GM21367 (cell line): ENCODE data around the gene ATXN10.
"Not testable (repeated sequence)": the region's sequence is repeated elsewhere in the genome, so short reads cannot be mapped to it uniquely, and the experiment has no call there.

Experiments used
- ATAC-seq: cut with Tn5 transposase; IDR thresholded peaks from one replicate; pipeline ENCODE4 v1.9.1; 2021; ENCODE audit not compliant: unreplicated experiment

The ATXN10 gene

GRCh38 chr22:45671783-45672563, at the start of gene ATXN10:
Gene ATXN10 (plus strand): TSS chr22:45671834. CDS start chr22:45672064, 230 bp downstream.
- ATAC-seq: no peak

- ATAC-seq: no peak
These were observed 49.6 kb upstream of the ATXN10 start for GRCh38 chr22:45621836-45622600.

GRCh38 chr22:45623464-45624145, 48.0 kb upstream of the ATXN10 start:
- ATAC-seq: not testable (repeated sequence)

- no peak for ATAC-seq
These were observed 45.4 kb upstream of the ATXN10 start for GRCh38 chr22:45626198-45626651.

DNA sequence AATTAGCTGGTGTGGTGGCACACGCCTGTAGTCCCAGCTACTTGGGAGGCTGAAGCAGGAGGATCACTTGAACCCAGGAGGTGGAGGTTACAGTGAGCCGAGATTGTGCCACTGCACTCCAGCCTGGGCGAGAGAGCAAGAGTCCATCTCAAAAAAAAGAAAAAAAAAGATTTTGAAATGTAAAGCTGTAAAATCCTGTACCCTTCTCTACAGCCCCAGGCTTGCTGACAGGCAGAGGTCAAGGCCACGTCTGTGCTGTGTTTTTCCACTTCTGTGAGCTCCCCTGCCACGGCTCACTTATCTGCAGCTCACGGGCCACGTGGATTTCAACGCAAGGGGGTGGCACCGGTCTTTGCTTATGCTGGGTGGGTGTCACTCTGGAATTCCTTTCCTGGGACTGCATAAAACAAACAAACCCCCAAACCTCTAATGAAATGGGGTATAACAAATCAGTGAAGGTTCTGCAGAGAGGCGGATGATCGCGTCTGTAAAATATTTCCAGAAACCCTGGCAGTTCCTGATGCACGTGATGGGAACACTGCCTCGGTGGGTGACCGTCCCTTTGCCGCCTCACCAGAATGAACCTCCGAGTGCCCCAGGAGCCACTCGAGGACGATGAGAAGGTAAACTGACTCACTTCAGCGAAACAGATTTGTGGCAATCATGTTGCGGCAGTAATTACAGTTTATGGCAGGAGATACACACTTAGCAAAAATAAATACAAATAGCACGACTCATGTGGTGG, 44.0 kb upstream of the ATXN10 start:
- no peak for ATAC-seq

GRCh38 chr22:45628515-45628914, 43.1 kb upstream of the ATXN10 start:
- ATAC-seq: no peak

DNA sequence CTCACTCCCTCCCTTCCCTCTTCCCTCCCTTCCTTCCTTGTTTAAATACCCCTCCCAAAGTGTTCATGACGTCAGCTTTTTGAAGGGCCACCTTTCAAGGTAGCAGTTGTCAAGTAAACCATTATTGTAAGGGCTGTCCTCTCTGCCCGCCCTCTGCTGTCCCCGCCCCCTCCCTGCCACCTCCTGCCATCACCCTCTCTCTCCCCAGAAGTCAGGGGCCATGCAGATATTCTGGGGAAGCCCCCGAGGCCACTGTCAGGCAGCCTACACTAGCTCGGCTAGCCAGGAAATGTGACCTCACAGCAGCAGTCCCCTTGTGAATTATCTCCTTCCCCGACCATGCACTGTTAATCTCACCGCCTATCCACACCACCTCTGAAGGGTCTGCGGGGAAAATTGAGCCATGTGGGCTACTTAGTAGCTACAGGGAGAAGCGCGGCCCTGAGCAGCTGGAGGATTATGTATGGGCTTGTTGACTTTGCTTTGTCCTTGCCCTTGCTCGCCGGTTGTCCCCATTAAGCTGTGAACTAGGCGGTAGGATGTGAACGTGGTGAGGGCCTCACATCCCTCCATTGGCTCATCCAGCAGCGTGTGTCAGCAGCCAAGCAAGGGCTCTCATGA, 42.1 kb upstream of the ATXN10 start:
- no peak for ATAC-seq

DNA sequence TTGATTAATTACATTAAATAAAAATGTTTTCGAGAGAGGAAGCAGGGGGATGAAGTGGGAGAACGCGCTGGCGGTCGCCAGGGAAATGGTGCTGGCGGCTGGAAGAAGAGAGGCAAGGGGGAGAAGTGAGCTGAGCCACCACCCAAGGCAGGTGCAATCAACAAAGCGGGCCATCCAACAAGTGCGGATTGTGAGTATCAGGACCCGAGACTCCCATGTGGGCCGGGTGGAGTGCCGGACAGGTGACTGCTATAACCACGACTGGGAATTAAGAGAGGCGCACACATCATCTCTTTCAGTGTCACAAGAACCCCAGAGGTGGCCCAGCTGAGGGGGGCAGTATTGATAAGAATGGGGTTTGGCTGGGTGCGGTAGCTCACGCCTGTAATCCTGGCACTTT, 41.2 kb upstream of the ATXN10 start:
- ATAC-seq: no peak

DNA sequence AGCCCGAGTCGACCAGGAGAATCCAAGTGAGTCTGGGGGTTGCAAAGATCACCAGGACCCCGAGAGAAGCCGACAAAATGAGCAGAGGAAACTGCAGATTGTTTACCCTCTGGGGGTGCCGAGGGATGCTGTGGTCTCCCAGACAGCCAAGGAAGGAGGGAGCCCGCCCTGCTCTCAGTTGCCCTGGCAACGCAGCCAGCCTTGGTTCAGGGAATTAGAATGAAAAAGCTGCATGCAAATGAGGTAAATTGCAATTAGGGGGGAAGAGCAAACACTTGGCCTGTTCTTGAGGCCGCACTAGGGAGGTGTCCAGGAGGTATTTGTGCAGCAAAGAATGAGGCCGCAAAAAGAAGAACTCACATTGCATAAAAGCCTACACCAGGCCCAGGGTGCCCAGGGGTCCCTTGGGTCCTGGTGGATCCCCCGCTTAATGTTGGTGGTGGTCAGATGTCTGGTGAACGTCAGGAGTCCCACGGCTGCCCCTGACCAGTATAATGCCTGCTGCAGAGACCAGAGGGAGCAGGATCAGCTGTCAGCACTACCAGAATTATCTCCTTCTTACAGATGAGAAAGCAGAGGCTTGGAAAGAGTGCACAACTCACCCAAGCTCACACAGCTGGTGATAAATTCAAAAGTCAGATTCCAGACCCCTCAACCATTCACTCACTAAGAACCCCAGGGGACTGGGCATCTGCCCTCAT, 40.3 kb upstream of the ATXN10 start:
- ATAC-seq: no peak

GRCh38 chr22:45631841-45632238, 39.8 kb upstream of the ATXN10 start:
- ATAC-seq: no peak

GRCh38 chr22:45632791-45633515, 38.7 kb upstream of the ATXN10 start:
- ATAC-seq: no peak

GRCh38 chr22:45636683-45637082, 35.0 kb upstream of the ATXN10 start:
- no peak for ATAC-seq

DNA sequence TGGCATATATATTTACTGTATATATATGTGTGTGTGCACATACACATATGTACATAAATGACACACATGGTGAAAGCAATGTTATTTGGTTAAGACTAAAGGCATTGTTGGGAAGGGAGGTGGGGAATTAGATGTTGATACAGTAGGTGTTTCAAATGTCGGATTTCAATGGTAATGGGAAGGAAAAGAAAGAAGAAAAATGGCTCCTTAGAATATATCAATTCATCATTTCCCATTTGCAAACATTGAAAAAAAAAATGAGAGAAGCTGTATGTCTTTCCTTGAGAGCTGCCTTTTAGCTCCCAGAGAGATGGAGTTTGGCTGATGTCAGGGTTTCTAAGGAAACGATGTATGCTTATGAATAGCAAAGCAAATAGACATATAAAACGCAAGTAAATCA, 33.4 kb upstream of the ATXN10 start:
- ATAC-seq: no peak

DNA sequence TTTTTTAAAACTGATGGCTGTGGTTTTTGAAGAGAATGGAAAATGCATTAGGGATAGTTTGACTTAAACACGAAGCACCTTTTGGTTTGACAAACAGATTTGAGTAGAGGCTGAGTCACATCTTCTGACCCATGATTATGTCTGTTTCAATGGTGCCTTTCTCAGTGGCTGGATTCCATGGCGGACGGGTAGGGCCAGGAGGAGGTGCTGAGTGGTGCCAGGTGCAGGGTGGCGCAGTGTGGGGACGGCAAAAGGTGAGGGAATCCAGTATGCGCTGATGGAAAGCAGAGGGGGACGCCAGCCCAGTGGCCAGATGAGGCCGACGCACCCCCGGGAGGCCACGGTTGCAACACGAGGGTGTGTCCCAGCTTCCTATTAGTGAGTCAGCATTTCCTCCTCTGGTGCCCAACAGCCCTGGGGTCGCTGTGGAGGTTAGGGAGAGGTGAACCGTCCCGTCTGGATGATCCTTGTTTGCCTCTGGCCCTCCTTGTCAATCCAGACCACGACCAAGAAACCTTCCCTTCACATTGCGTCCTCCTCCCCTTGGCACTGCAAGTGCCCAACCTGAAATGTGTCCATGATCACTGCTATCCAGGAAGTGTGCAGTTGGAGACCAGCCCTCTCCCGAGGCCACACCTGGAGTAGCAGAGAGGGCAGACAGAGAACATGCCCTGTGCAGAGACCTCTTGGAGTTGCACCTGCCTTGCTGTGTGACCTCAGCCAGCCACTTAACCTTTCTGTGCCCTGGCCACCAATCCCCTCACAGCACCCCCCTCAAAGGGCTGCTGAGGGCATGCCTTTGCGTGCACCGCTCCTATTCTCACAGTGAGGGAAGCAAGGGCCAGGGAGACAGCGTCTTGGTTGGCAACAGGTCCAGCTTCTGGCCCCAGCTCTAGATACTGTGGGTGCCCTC, 32.5 kb upstream of the ATXN10 start:
- ATAC-seq: no peak

DNA sequence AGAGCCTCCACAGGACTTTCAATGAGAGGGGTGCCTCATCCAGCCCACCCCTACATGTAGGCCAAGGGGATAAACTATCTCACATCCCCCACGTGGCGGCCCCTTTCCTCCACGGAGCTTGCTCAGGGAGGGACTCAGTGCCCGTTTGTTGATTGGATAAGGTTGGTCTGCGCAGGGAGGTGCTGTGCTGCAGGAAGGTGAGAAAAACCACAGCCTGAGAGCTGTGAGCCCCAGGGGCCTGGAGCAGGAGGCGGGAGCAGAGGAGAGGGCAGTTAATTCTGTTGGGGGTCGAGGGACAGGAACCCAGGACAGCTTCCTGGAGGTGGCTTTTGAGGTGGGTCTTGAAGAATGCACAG, 31.9 kb upstream of the ATXN10 start:
- no peak for ATAC-seq

DNA sequence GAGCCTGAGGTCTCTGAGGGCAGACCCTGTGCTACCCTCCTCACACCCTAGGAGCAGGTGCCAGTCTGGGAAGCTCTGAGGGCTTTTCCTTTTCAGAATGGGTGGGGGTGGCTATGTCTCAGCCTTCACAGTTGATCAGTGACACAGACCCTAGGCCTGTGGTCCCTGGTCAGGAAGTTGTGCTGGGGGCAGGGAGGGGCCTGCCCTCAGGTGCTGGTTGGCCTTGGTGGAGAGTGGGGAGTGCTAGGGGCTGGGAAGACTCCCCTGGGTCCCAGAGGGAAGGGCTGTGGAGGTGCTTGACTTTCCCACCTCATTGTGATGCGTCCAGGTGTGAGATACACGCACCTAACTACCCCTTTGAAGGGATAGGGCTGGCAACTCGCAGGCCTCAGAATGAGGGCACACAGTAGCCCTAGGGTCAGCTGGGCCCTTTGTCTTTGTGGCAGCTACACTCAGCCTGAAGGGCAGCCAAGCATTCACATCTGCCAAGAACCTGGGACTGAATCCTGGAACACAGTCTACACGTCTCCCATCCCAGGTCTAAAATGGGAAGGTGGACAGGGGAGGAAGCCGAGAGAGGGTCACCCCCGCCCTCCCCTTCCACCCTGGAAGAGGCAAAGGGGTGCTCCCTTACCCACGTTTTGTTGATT, 31.2 kb upstream of the ATXN10 start:
- no peak for ATAC-seq

GRCh38 chr22:45640941-45641621, 30.6 kb upstream of the ATXN10 start:
- ATAC-seq: no peak
